AG09309 (cell line): ENCODE data around the gene SH3BGRL2.

Experiments used
- DNase-seq: peaks from one replicate; pipeline ENCODE4 v3.0.0-alpha.2; 2010; ENCODE audit warnings: low read depth
- H3K4me3 ChIP-seq: 2 replicates; pipeline ENCODE4 v1.5.1; 2011; ENCODE audit warnings: mild to moderate bottlenecking, low read depth, low read length, moderate library complexity; ENCODE audit not compliant: control insufficient read depth
- TF ChIP-seq, protein P1 (sequence below): IDR thresholded peaks from 2 replicates; pipeline ENCODE4 v1.5.1; 2011; ENCODE audit warnings: mild to moderate bottlenecking, low read depth, low read length, inconsistent platforms; ENCODE audit not compliant: insufficient read depth, control insufficient read depth; ENCODE audit errors: missing control alignments

Gene SH3BGRL2

DNA sequence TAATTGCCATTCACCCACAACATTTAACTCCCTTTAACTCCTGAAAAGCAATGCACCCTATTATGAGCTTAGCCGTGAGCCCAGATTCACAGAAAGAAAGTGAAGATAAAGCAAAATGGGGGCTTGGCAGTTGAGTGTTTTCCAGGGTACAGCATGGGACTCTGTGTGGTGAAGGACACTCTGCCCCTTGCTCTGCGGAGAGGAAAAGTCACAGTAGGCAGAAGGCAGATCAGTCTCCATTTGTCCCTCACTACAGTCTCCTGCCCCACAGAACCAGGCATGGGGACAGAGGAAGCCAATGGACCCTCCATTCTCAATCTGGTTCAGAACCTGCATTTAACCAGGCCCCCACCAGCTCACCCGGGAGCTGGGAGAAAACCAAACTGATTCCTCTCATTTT, 30.8 kb upstream of the SH3BGRL2 start:
- TF ChIP-seq, protein P1, sequence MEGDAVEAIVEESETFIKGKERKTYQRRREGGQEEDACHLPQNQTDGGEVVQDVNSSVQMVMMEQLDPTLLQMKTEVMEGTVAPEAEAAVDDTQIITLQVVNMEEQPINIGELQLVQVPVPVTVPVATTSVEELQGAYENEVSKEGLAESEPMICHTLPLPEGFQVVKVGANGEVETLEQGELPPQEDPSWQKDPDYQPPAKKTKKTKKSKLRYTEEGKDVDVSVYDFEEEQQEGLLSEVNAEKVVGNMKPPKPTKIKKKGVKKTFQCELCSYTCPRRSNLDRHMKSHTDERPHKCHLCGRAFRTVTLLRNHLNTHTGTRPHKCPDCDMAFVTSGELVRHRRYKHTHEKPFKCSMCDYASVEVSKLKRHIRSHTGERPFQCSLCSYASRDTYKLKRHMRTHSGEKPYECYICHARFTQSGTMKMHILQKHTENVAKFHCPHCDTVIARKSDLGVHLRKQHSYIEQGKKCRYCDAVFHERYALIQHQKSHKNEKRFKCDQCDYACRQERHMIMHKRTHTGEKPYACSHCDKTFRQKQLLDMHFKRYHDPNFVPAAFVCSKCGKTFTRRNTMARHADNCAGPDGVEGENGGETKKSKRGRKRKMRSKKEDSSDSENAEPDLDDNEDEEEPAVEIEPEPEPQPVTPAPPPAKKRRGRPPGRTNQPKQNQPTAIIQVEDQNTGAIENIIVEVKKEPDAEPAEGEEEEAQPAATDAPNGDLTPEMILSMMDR: no peak
- H3K4me3 ChIP-seq: no peak overlapping the region

DNA sequence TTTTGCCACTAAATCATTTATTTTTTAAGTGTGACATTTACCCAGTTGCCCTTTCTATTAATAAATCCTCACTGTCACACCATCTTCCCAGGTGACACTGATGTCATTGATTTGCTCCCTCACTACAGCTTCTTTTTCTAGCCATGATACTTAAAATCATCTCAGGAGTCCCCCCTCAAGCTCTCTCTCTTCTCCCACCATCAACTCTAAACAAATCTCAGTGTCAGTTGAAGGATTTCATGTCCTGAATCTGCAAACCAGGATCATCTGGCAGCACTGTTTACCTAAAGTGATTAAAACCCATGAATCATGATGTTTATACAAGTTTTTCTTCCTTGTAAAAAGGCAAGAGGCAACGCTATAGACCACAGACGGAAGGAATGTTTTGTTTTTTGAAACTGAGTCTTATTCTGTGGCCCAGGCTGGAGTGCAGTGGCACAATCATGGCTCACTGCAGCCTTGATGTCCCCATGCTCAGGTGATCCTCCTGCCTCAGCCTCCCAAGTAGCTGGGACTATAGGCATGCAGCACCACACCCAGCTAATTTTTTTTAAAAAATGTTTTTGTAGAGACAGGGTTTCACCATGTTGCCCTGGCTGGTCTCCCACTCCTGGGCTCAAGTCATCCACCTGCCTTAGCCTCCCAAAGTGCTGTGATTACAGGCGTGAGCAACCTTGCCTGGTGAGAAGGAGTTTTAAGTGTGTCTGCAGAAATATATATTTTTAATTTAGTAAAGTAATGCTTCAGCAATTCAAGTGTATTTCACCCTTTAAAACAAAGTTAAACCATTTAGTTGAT, 30.1 kb upstream of the SH3BGRL2 start:
- TF ChIP-seq, protein P1: no peak
- DNase-seq: peak; percentile 37
- H3K4me3 ChIP-seq: no peak overlapping the region

More for the DNA sequence above, 30.8 kb upstream of the SH3BGRL2 start:
- DNase-seq: no peak

DNA sequence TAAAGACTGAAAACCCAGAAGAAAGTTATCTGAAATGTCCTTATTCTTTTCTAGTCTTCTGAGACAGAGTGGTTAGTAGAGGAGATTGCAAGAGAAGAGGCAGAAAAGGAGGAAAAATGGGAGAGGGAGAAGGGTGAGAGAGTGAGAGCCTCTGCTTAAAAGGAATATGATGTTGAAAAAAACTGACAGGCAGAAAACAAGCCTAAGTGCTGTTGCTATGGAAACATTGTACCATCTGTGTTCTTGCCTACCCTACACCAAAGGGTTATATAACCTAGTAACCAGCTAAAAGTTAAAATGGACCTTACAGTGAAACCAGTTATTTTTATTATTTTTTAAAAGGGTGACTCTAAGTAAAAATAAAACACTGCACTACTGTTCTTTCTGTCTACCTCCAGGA, 28.3 kb upstream of the SH3BGRL2 start:
- no peak for DNase-seq
- TF ChIP-seq, protein P1: no peak
- H3K4me3 ChIP-seq: no peak overlapping the region

DNA sequence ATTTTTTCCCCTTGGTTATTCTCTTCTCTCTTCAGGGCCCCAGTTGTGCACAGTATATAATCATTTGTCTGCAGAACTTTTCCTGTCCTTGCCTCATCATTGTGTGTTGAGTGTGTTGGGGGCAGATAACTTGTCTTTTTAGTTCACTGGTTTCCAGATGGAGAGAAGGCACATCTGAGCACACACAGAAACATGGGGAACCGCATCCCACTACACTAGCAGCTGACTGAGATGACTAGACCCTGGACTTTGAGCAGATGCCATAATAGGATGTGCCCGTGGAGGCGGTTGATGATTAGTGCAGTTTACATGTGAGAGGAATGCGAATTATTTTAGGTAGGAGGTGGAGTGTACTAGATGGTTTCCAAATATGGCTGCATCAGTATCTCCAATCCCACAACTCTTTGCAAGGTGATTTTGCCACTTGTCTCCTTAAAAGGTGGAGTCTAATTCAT, 26.5 kb upstream of the SH3BGRL2 start:
- TF ChIP-seq, protein P1: no peak
- no peak for DNase-seq
- H3K4me3 ChIP-seq: no peak overlapping the region

DNA sequence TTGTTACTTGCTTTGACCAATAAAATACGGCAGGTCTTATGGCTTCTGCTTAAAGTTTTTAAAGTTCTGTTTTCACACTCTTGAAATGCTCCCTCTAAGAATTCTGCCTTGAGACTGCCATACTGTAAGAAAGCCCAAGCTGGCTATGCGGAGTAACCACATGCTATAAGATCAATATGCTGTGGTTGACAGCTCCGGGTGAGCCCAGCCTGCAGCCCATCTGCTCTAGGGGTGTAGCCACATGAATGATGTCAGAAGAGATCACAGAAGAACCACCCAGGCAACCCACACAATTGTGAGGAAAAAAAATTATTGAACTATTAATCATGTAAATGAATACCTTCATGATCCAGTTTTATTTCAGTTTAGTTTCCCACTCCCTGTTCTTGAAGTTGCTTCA, 26.1 kb upstream of the SH3BGRL2 start:
- DNase-seq: no peak
- H3K4me3 ChIP-seq: no peak overlapping the region
- TF ChIP-seq, protein P1: no peak

DNA sequence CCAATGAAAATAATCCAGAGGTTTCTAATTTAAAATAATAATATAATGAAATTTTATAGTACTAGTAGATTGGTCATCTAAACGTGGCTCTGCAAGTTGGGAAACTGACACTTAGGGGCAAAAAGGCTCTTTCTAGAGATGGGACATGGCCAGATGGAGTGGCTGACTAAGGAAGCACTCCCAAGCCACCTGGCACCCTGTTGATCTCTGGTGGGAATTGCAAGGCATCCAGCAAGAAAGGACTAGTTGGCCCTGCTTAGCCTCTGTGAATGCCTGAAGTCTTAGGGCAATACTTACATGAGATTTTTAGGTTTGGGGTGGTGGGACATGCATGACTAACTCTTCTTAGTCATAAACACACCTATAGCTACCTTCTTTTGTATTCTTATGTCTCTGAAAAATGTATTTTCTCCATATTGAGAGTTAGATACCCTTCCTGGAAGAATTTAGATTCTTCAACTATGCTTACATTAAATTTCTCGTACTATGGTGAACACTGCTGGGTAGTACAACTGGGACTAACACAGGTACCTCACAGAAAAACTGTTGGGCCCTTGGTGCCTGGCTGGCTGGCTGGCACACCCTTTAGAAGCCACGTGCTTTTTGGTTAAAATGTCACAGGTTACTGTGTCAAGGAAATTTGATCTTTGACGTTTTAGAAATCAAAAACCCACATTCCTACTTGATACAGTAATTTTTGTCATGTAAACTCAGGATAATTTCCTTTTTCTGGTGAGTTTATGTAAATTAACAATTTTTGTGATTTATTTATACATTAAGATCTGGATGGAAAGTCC, 25.0 kb upstream of the SH3BGRL2 start:
- no peak for DNase-seq
- TF ChIP-seq, protein P1: no peak

More for the DNA sequence above, 25.0 kb upstream of the SH3BGRL2 start:
- H3K4me3 ChIP-seq: no peak overlapping the region
